Vagina (tissue), 2 donors: ENCODE results near the gene TECPR1. TPM values are rescaled to one million over a fixed set of nuclear protein-coding genes. Genes with fewer than 3 reads are reported as not detected.

ENCODE experiments used
- DNase-seq, 2 donors: peaks; one replicate each; pipeline ENCODE4 v3.0.0-alpha.2; 2017; ENCODE audit errors: extremely low spot score in 2 of 2
- H3K27ac ChIP-seq: fragments of 200-600 bp; sonication (generic); one replicate; pipeline ENCODE4 v1.5.1; 2019
- H3K27me3 ChIP-seq: fragments of 200-600 bp; sonication (generic); one replicate; pipeline ENCODE4 v1.5.1; 2019
- H3K36me3 ChIP-seq, 2 donors: fragments of 200-600 bp; sonication (generic); one replicate each; pipeline ENCODE4 v1.5.1; 2017 to 2019
- H3K4me1 ChIP-seq: fragments of 200-600 bp; sonication (generic); one replicate; pipeline ENCODE4 v1.5.1; 2019
- H3K4me3 ChIP-seq, 2 donors: fragments of 200-600 bp; sonication (generic); 1 replicate in 1 of 2; 2 replicates in 1 of 2; pipeline ENCODE4 v1.5.1; 2016 to 2019
- H3K9me3 ChIP-seq: fragments of 200-600 bp; sonication (generic); one replicate; pipeline ENCODE4 v1.5.1; 2019
- POLR2A ChIP-seq, 2 donors: fragments of 450-650 bp; IDR thresholded peaks; one replicate each; pipeline ENCODE4 v1.6.1; 2017; ENCODE audit warnings: antibody characterized with exemption in 2 of 2, mild to moderate bottlenecking in 2 of 2, moderate library complexity in 2 of 2
- POLR2AphosphoS5 ChIP-seq, 2 donors: sonication (generic); formaldehyde crosslinking; IDR thresholded peaks; one replicate each; pipeline ENCODE4 v1.9.0; 2017; ENCODE audit warnings: antibody characterized with exemption in 2 of 2, mild to moderate bottlenecking in 2 of 2, low read depth in 1 of 2; ENCODE audit not compliant: insufficient read depth in 1 of 2
- intact Hi-C: fragments of 100-400 bp; cut with DNase I; formaldehyde crosslinking; loops from one replicate; pipeline ENCODE4 v1.15.1; 2023
- total RNA-seq: library from RNA; depleted of rRNA; stranded (reverse); fragments of >200 nt; gene quantifications from one replicate; pipeline ENCODE4 v1.2.3, GENCODE V29; 2016
- TF ChIP-seq, protein P1 (sequence below), 3 experiments: fragments of 450-650 bp in 2 of 3; fragments of 200-600 bp in 1 of 3; sonication (generic) in 1 of 3; IDR thresholded peaks; one replicate each; pipeline ENCODE4 v1.5.1; 2017 to 2019; ENCODE audit warnings: antibody characterized with exemption in 3 of 3, mild to moderate bottlenecking in 2 of 3, moderate library complexity in 2 of 3

The TECPR1 gene
- total RNA-seq, 1 donor from 2014 or later: 19.6 TPM

DNA sequence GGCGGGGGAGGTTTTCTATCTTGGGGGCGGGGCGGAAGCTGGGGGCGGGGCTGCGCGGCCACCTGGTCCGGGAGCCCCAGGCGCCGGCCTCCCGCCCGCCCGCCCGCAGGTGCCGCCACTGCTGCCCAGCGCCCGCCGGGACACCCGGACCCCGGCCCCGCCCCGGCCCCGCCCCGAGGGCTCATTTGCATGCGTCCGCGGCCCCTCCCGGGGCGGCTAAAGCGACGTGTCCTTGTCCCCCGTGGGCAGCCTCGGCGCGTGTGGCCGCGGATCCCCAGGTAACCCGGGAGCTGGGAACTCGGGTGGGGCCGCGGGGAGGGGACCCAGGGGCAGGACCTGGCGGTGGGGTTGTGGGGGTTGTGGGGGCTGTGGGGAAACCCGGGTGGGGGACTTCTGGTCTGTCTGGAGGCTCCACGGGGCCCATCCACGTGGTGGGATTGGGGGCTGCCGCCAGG, 40.8 kb downstream of the TECPR1 start, which contains the start of gene BHLHA15:
Gene BHLHA15, plus strand, starts transcription at position 219 of the 455 bp plus-strand sequence. CDS start 871 bp downstream, outside the sequence.
- TF ChIP-seq, protein P1, sequence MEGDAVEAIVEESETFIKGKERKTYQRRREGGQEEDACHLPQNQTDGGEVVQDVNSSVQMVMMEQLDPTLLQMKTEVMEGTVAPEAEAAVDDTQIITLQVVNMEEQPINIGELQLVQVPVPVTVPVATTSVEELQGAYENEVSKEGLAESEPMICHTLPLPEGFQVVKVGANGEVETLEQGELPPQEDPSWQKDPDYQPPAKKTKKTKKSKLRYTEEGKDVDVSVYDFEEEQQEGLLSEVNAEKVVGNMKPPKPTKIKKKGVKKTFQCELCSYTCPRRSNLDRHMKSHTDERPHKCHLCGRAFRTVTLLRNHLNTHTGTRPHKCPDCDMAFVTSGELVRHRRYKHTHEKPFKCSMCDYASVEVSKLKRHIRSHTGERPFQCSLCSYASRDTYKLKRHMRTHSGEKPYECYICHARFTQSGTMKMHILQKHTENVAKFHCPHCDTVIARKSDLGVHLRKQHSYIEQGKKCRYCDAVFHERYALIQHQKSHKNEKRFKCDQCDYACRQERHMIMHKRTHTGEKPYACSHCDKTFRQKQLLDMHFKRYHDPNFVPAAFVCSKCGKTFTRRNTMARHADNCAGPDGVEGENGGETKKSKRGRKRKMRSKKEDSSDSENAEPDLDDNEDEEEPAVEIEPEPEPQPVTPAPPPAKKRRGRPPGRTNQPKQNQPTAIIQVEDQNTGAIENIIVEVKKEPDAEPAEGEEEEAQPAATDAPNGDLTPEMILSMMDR (IDR thresholded peaks at IDR 0.05): no peak
- no peak for TF ChIP-seq POLR2AphosphoS5 (IDR thresholded peaks at IDR 0.05; ENCODE audit: insufficient read depth in 1 of 2, low read depth in 1 of 2)
- no peak for TF ChIP-seq POLR2A (IDR thresholded peaks at IDR 0.05)
- Histone ChIP-seq H3K4me1 (peaks cover 4% of the 10 kb centered on the region), H3K27ac (no peak within 1 kb of the TSS), H3K36me3 (peaks cover 0 to 11% of the 10 kb centered on the region in 2 donors), H3K27me3 (no peaks in the 10 kb centered on the region), H3K9me3 (no peaks in the 10 kb centered on the region), H3K4me3 (peak within 1 kb of the TSS; percentile 27 to 42)
- DNase-seq: no peak
- intact Hi-C loops: no loop called here

DNA sequence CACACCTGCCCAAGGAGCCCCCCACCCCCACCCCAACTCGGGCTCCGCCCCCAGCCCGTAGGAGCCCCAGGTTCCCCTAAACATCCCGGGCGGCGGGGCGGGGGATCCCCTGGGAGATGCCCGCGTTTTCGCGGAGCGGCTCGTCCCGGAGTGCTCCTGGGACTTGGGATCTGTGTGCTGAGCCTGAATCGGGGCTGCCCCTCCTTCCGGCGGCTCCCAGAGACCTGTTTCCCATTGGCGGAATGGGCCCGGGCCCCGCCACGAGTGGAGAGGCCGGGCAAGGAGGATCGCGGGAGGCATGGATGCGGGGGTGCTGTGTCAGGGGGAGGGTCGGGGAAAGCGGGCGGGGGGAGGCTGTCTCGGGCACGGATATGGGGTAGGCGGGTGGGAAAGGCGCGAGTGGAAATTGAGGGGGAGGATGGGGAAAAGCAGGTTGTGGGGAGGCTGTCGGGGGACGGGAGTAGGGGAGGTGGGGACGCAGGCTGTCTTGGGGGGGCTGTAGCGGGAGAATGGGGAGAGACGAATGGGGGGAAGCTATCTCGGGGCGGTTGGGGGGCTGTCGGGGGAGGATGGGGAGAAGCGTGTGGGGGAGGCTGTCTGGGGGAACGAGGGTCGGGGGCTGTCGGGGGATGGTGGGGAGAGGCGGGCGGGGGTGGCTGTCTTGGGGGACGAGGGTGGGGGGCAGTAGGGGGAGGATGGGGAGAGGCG, 41.4 kb downstream of the TECPR1 start:
- Histone ChIP-seq H3K27ac (no peak overlapping the region), H3K9me3 (no peaks in the 10 kb centered on the region), H3K4me1 (peaks cover 4% of the 10 kb centered on the region), H3K36me3 (peaks cover 0 to 17% of the 10 kb centered on the region in 2 donors), H3K4me3 (peak overlapping the region; percentile 27 to 42), H3K27me3 (no peaks in the 10 kb centered on the region)
- DNase-seq: no peak
- TF ChIP-seq, protein P1 (IDR thresholded peaks at IDR 0.05): no peak
- TF ChIP-seq POLR2A (IDR thresholded peaks at IDR 0.05): no peak
- TF ChIP-seq POLR2AphosphoS5 (IDR thresholded peaks at IDR 0.05; ENCODE audit: insufficient read depth in 1 of 2, low read depth in 1 of 2): no peak
- intact Hi-C loops: no loop called here

DNA sequence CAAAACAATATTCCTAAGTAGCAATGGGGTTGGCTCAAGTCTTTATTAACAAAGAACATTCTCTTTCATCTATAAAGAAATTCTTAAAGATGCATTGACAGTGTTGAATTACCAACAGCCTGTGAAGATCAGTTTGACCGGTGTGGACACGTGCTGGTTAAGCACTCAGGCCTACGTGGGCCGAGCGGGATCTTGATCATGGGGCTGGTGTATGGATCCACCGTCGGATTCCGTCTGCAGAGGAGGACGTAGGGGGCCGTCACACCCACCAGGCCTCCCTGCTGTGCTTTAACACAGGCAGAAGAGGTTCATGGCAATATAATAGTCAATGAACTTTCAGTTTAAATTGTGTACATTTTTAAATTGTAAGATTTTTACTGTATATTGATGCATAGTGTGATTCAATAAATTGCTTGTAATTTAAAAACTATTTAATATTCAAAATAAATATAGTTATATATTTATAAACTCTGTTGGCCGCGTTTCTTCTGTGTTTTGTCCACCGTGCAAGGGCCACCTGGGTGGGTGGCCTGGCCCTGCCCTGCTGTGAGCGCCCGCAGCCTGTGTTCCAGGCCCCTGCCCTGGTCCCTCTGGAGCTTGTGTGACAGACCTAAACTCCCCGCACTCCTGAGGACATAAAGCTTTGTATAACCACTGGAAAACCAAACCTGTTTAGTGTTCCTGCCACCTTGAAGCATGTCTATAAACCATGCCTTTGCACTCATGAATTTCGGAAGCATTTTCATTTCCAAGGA, 42.7 kb downstream of the TECPR1 start:
- Histone ChIP-seq H3K27me3 (no peaks in the 10 kb centered on the region), H3K36me3 (peaks cover 0 to 29% of the 10 kb centered on the region in 2 donors), H3K9me3 (no peaks in the 10 kb centered on the region), H3K27ac (no peak overlapping the region), H3K4me1 (peaks cover 4% of the 10 kb centered on the region), H3K4me3 (no peak overlapping the region)
- intact Hi-C loops: no loop called here
- TF ChIP-seq, protein P1 (IDR thresholded peaks at IDR 0.05): no peak
- no peak for TF ChIP-seq POLR2A (IDR thresholded peaks at IDR 0.05)
- no peak for TF ChIP-seq POLR2AphosphoS5 (IDR thresholded peaks at IDR 0.05; ENCODE audit: insufficient read depth in 1 of 2, low read depth in 1 of 2)
- no peak for DNase-seq

DNA sequence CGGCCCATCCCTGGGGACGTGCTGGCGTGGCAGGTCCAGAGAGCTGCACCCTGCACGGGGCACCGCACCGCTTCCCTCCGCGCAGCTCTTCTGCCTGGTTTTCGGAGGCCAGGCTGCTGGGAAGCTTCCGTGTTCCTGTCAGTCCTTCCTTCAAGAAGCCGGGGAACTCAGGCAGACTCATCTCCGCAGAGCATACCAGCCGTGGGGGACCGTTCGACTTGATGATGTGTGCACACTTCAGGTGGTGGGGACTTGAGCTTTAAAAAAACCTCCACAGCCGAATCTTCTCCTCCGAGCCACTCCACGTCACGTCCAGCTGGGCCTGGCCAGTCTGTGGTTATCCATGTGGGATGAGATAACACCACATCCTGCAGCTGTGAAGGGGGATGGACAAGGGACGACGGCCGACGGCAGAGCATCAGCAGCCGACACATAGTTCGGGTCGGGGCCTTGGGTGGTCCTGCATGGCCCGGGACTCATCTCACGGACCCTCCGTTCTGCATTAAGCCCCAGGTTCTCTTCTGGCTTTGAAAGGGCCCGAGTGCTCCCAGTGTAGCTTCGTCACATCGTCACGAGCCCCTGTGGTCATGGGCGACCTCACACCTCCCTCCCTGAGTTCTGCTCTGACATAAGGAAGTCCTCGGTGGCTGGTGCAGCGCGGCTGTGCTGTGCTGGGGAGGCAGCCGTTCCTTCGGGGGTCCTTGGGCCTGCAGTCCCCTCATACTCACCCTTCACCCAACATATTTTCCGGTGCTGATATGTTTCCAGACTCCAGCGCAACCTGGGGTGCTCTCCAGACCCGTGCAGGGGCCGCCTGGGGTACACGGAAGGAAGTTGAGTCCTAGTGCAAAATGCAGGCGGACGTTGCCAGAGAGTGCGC, 45.3 kb downstream of the TECPR1 start:
- DNase-seq: no peak
- no peaks in the 10 kb centered on the region for H3K27me3 ChIP-seq
- no peak overlapping the region for H3K27ac ChIP-seq
- no peak overlapping the region for H3K4me3 ChIP-seq
- H3K36me3 ChIP-seq: peaks cover 0 to 30% of the 10 kb centered on the region in 2 donors
- peaks cover 4% of the 10 kb centered on the region for H3K4me1 ChIP-seq
- TF ChIP-seq POLR2A (IDR thresholded peaks at IDR 0.05) (no peak), POLR2AphosphoS5 (IDR thresholded peaks at IDR 0.05; ENCODE audit: insufficient read depth in 1 of 2, low read depth in 1 of 2) (no peak)
- TF ChIP-seq, protein P1 (IDR thresholded peaks at IDR 0.05): no peak
- no peaks in the 10 kb centered on the region for H3K9me3 ChIP-seq
- intact Hi-C loops: no loop called here
